MCF 10A (cell line): ENCODE measurements around the gene EHD2. TPM values are rescaled to one million over a fixed set of nuclear protein-coding genes. Genes with fewer than 3 reads are reported as not detected.

Source experiments
- BruUV-seq: library from RNA; stranded (reverse); fragments of 400-500 nt; replicated peaks from 2 replicates; lab custom pipeline; 2021; lab: Mats Ljungman, UMichigan
- CTCF ChIA-PET: fragments of 300-600 bp; sonication (Branson Sonifier 250); formaldehyde crosslinking; extraction: SDS; loops from one replicate; lab custom pipeline; 2021; ENCODE audit warnings: antibody characterized with exemption, inconsistent platforms; lab: Yijun Ruan, JAX
- POLR2A ChIA-PET: fragments of 300-600, 350-650 bp; sonication (Branson Sonifier 250); formaldehyde crosslinking; extraction: SDS; loops from one replicate; lab custom pipeline; 2020; ENCODE audit warnings: antibody characterized with exemption, inconsistent platforms; lab: Yijun Ruan, JAX
- DNase-seq: peaks from one replicate; pipeline ENCODE4 v3.0.0-alpha.2; 2018; ENCODE audit not compliant: unreplicated experiment
- H3K27ac Mint-ChIP-seq: one replicate; pipeline ENCODE4 v1.8.0; 2022; ENCODE audit warnings: mild to moderate bottlenecking, low read depth, mixed read lengths; ENCODE audit not compliant: unreplicated experiment
- H3K27me3 Mint-ChIP-seq: one replicate; pipeline ENCODE4 v1.8.0; 2022; ENCODE audit warnings: mixed read lengths; ENCODE audit not compliant: insufficient read depth, unreplicated experiment
- H3K36me3 Mint-ChIP-seq: one replicate; pipeline ENCODE4 v1.8.0; 2022; ENCODE audit warnings: mild to moderate bottlenecking, moderate library complexity, mixed read lengths; ENCODE audit not compliant: insufficient read depth, unreplicated experiment
- H3K4me1 Mint-ChIP-seq: one replicate; pipeline ENCODE4 v1.8.0; 2022; ENCODE audit warnings: mixed read lengths; ENCODE audit not compliant: insufficient read depth, unreplicated experiment
- H3K4me3 Mint-ChIP-seq: one replicate; pipeline ENCODE4 v1.8.0; 2022; ENCODE audit warnings: mild to moderate bottlenecking, moderate library complexity, mixed read lengths; ENCODE audit not compliant: unreplicated experiment
- H3K9me3 Mint-ChIP-seq: one replicate; pipeline ENCODE4 v1.8.0; 2022; ENCODE audit warnings: mixed read lengths; ENCODE audit not compliant: unreplicated experiment
- intact Hi-C: fragments of 100-400 bp; cut with micrococcal nuclease; formaldehyde crosslinking; loops from 2 replicates; pipeline ENCODE4 v1.14.1; 2022
- total RNA-seq: library from RNA; stranded (reverse); gene quantifications from 2 replicates; pipeline ENCODE4 v1.2.3, GENCODE V29; 2022
- TF ChIP-seq, protein P1 (sequence below): fragments of 200-600 bp; IDR thresholded peaks from one replicate; pipeline ENCODE4 v1.8.0; 2022; ENCODE audit warnings: antibody characterized with exemption, mild to moderate bottlenecking; ENCODE audit not compliant: unreplicated experiment

EHD2 gene
- total RNA-seq, 1 experiment from 2014 or later: 88.8 TPM

DNA sequence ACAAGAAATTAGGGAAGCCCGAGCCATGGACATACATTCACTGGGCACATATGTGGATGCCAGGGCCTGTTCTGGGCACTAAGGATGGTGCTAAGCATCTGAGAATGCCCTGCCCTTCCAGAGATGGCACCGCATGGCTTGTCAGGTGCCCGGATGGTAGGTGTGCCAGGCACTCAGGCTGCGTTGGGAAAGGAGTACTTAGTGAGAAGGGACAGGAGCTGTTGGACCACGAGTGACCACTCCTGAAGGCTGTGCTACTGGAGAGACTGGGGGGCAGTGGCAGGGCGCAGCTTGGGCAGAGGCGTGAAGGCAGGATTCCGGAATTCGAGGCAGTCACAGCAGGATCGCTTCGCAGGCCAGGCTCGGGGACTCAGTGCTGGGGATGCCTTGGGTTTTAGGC is 38.0 kb upstream of the EHD2 start:
- Mint-ChIP-seq H3K36me3 (peaks cover 42% of the 10 kb centered on the region), H3K4me1 (peaks cover 2% of the 10 kb centered on the region), H3K9me3 (no peaks in the 10 kb centered on the region), H3K27ac (no peak overlapping the region), H3K4me3 (no peak overlapping the region), H3K27me3 (no peaks in the 10 kb centered on the region)
- DNase-seq: no peak
- intact Hi-C loops: no loop called here
- CTCF ChIA-PET: interaction anchor here (0.7 kb wide), 1 partner anchor 168 kb away, joined by 3 read pairs; no protein-coding TSS in a partner anchor
- no TSS peak for BruUV-seq
- POLR2A ChIA-PET: no interaction called here
- TF ChIP-seq, protein P1, sequence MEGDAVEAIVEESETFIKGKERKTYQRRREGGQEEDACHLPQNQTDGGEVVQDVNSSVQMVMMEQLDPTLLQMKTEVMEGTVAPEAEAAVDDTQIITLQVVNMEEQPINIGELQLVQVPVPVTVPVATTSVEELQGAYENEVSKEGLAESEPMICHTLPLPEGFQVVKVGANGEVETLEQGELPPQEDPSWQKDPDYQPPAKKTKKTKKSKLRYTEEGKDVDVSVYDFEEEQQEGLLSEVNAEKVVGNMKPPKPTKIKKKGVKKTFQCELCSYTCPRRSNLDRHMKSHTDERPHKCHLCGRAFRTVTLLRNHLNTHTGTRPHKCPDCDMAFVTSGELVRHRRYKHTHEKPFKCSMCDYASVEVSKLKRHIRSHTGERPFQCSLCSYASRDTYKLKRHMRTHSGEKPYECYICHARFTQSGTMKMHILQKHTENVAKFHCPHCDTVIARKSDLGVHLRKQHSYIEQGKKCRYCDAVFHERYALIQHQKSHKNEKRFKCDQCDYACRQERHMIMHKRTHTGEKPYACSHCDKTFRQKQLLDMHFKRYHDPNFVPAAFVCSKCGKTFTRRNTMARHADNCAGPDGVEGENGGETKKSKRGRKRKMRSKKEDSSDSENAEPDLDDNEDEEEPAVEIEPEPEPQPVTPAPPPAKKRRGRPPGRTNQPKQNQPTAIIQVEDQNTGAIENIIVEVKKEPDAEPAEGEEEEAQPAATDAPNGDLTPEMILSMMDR: no peak

GRCh38 chr19:47675859-47676258 is 37.4 kb upstream of the EHD2 start:
- H3K9me3 Mint-ChIP-seq: no peaks in the 10 kb centered on the region
- no peak overlapping the region for H3K27ac Mint-ChIP-seq
- intact Hi-C loops: no loop called here
- H3K4me3 Mint-ChIP-seq: no peak overlapping the region
- TF ChIP-seq, protein P1: no peak
- ChIA-PET CTCF (interaction anchor here (0.5 to 0.7 kb wide), 2 partner anchors 64 to 169 kb away, joined by 3 to 6 read pairs; no protein-coding TSS in a partner anchor), POLR2A (interaction anchor here (1.1 to 1.6 kb wide), 2 partner anchors 9 to 10 kb away, joined by 4 read pairs; no protein-coding TSS in a partner anchor)
- no peak for DNase-seq
- BruUV-seq: no TSS peak
- no peaks in the 10 kb centered on the region for H3K27me3 Mint-ChIP-seq
- H3K4me1 Mint-ChIP-seq: no peaks in the 10 kb centered on the region
- H3K36me3 Mint-ChIP-seq: peaks cover 37% of the 10 kb centered on the region

- Mint-ChIP-seq H3K4me3 (no peak overlapping the region), H3K27ac (no peak overlapping the region), H3K36me3 (peaks cover 35% of the 10 kb centered on the region), H3K27me3 (no peaks in the 10 kb centered on the region), H3K4me1 (no peaks in the 10 kb centered on the region), H3K9me3 (no peaks in the 10 kb centered on the region)
- BruUV-seq: no TSS peak
- POLR2A ChIA-PET: interaction anchor here (1.1 to 1.6 kb wide), 2 partner anchors 9 to 10 kb away, joined by 4 read pairs; no protein-coding TSS in a partner anchor
- DNase-seq: no peak
- CTCF ChIA-PET: interaction anchor here (0.5 to 1.1 kb wide), 2 partner anchors 9 to 324 kb away, joined by 3 to 6 read pairs; no protein-coding TSS in a partner anchor
- TF ChIP-seq, protein P1: no peak
- intact Hi-C loops: no loop called here
These were observed 36.4 kb upstream of the EHD2 start for GRCh38 chr19:47676811-47677210.

DNA sequence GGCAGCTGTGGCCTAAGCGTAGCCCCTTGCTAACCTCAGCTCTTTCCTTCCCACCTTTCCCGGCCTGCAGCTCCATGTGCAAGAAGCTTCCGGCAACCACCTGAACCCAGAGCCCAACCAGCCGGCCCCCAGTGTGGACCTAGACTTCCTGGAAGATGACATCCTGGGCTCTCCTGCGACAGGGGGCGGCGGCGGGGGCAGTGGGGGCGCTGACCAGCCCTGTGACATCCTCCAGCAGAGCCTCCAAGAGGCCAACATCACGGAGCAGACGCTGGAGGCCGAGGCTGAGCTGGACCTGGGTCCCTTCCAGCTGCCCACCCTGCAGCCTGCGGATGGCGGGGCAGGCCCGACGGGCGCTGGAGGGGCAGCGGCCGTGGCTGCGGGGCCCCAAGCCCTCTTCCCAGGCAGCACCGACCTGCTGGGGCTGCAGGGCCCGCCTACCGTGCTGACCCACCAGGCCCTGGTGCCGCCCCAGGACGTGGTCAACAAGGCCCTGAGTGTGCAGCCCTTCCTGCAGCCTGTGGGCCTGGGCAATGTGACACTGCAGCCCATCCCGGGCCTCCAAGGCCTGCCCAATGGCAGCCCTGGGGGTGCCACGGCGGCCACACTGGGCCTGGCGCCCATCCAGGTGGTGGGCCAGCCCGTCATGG is 33.8 kb upstream of the EHD2 start:
- CTCF ChIA-PET: interaction anchor here (0.9 to 1.0 kb wide), 3 partner anchors 18 to 111 kb away, joined by 3 to 5 read pairs (median 3); partner anchors contain the start of gene EHD2
- DNase-seq: no peak
- no peak overlapping the region for H3K4me3 Mint-ChIP-seq
- no peak overlapping the region for H3K27ac Mint-ChIP-seq
- POLR2A ChIA-PET: no interaction called here
- TF ChIP-seq, protein P1: no peak
- no peaks in the 10 kb centered on the region for H3K27me3 Mint-ChIP-seq
- no peaks in the 10 kb centered on the region for H3K4me1 Mint-ChIP-seq
- H3K36me3 Mint-ChIP-seq: peaks cover 53% of the 10 kb centered on the region
- intact Hi-C loops: no loop called here
- BruUV-seq: no TSS peak
- H3K9me3 Mint-ChIP-seq: no peaks in the 10 kb centered on the region
